Measurements from ENCODE around the gene FHIT. TPM values are rescaled to one million over a fixed set of nuclear protein-coding genes. Genes with fewer than 3 reads are reported as not detected.
"Not testable (repeated sequence)": the region's sequence is repeated elsewhere in the genome, so short reads cannot be mapped to it uniquely, and the experiment has no call there.

The FHIT gene
- total and polyA plus RNA-seq, 4 donors, result 6.9 to 16.5 (median 9.9) TPM

GRCh38 chr3:61066222-61066621, 185.0 kb downstream of the FHIT start:
- H3K9me3 ChIP-seq (ENCODE audit: control insufficient read depth, insufficient read depth, low read length); DNase-seq (ENCODE audit: low read depth in 4 of 6, low spot score in 6 of 6); H3K27me3 ChIP-seq (ENCODE audit: control insufficient read depth, insufficient read depth, low read length); H3K4me1 ChIP-seq (ENCODE audit: control insufficient read depth, insufficient read depth, low read length); H3K27ac ChIP-seq (ENCODE audit: low read depth, low read length); H3K4me3 ChIP-seq (ENCODE audit: low read depth, low read length); H3K36me3 ChIP-seq (ENCODE audit: control insufficient read depth, insufficient read depth, low read length): not testable (repeated sequence)
- 100% methylated on average over 1 of the region's 2 CpGs for WGBS (ENCODE audit: insufficient coverage)

GRCh38 chr3:61065451-61066011, 185.7 kb downstream of the FHIT start:
- DNase-seq (ENCODE audit: low read depth in 4 of 6, low spot score in 6 of 6), result no peak
- WGBS (ENCODE audit: insufficient coverage), result no CpG with 5 or more reads among the region's 3 CpGs
- H3K27me3 ChIP-seq (ENCODE audit: control insufficient read depth, insufficient read depth, low read length), result no peaks in the 10 kb centered on the region
- H3K4me1 ChIP-seq (ENCODE audit: control insufficient read depth, insufficient read depth, low read length), result no peaks in the 10 kb centered on the region
- no peak overlapping the region for H3K4me3 ChIP-seq (ENCODE audit: low read depth, low read length)
- no peaks in the 10 kb centered on the region for H3K9me3 ChIP-seq (ENCODE audit: control insufficient read depth, insufficient read depth, low read length)
- H3K27ac ChIP-seq (ENCODE audit: low read depth, low read length), result no peak overlapping the region
- H3K36me3 ChIP-seq (ENCODE audit: control insufficient read depth, insufficient read depth, low read length), result no peaks in the 10 kb centered on the region

GRCh38 chr3:61061092-61061723, 190.0 kb downstream of the FHIT start:
- H3K27me3 ChIP-seq (ENCODE audit: control insufficient read depth, insufficient read depth, low read length), result no peaks in the 10 kb centered on the region
- no peaks in the 10 kb centered on the region for H3K4me1 ChIP-seq (ENCODE audit: control insufficient read depth, insufficient read depth, low read length)
- DNase-seq (ENCODE audit: low read depth in 4 of 6, low spot score in 6 of 6), result no peak
- H3K4me3 ChIP-seq (ENCODE audit: low read depth, low read length), result no peak overlapping the region
- no peaks in the 10 kb centered on the region for H3K9me3 ChIP-seq (ENCODE audit: control insufficient read depth, insufficient read depth, low read length)
- H3K36me3 ChIP-seq (ENCODE audit: control insufficient read depth, insufficient read depth, low read length), result no peaks in the 10 kb centered on the region
- H3K27ac ChIP-seq (ENCODE audit: low read depth, low read length), result no peak overlapping the region
- no CpG with 5 or more reads among the region's 2 CpGs for WGBS (ENCODE audit: insufficient coverage)

DNA sequence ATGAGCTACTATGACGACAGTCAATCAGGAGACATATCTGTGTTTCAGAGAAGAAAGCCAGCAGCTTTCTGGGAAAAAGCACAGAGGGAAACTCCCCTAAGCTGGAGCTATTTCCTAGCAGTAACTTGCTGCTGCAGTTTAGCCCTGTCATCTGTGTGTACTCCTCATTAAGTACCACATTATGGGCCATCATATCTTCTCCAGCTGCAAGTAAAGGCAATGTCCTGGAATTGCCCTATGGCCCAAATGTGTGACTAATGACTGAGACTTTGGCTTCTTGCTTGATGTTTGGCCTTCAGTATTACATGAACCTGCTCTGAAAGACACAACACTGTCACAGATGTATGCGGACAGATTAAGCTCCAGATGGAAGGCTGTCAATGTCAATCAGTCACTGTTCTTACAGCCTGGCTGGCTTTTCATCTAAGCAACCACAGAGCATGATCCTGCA, 190.8 kb downstream of the FHIT start:
- no peaks in the 10 kb centered on the region for H3K27me3 ChIP-seq (ENCODE audit: control insufficient read depth, insufficient read depth, low read length)
- H3K27ac ChIP-seq (ENCODE audit: low read depth, low read length), result no peak overlapping the region
- DNase-seq (ENCODE audit: low read depth in 4 of 6, low spot score in 6 of 6), result peak in 2 of 6 donors; percentile 43 to 51
- H3K9me3 ChIP-seq (ENCODE audit: control insufficient read depth, insufficient read depth, low read length), result no peaks in the 10 kb centered on the region
- no peaks in the 10 kb centered on the region for H3K4me1 ChIP-seq (ENCODE audit: control insufficient read depth, insufficient read depth, low read length)
- no peak overlapping the region for H3K4me3 ChIP-seq (ENCODE audit: low read depth, low read length)
- H3K36me3 ChIP-seq (ENCODE audit: control insufficient read depth, insufficient read depth, low read length), result no peaks in the 10 kb centered on the region
- WGBS (ENCODE audit: insufficient coverage), result 82% methylated on average over 2 of the region's 2 CpGs

- no peak for DNase-seq (ENCODE audit: low read depth in 4 of 6, low spot score in 6 of 6)
- H3K9me3 ChIP-seq (ENCODE audit: control insufficient read depth, insufficient read depth, low read length), result no peaks in the 10 kb centered on the region
- H3K36me3 ChIP-seq (ENCODE audit: control insufficient read depth, insufficient read depth, low read length), result no peaks in the 10 kb centered on the region
- no peak overlapping the region for H3K4me3 ChIP-seq (ENCODE audit: low read depth, low read length)
- H3K27ac ChIP-seq (ENCODE audit: low read depth, low read length), result no peak overlapping the region
- H3K4me1 ChIP-seq (ENCODE audit: control insufficient read depth, insufficient read depth, low read length), result no peaks in the 10 kb centered on the region
- no CpG with 5 or more reads among the region's 2 CpGs for WGBS (ENCODE audit: insufficient coverage)
- H3K27me3 ChIP-seq (ENCODE audit: control insufficient read depth, insufficient read depth, low read length), result no peaks in the 10 kb centered on the region
Observed at GRCh38 chr3:61058836-61059235, 192.4 kb downstream of the FHIT start.

- H3K36me3 ChIP-seq (ENCODE audit: control insufficient read depth, insufficient read depth, low read length), result no peaks in the 10 kb centered on the region
- H3K27me3 ChIP-seq (ENCODE audit: control insufficient read depth, insufficient read depth, low read length), result no peaks in the 10 kb centered on the region
- no peak overlapping the region for H3K27ac ChIP-seq (ENCODE audit: low read depth, low read length)
- H3K9me3 ChIP-seq (ENCODE audit: control insufficient read depth, insufficient read depth, low read length), result no peaks in the 10 kb centered on the region
- H3K4me3 ChIP-seq (ENCODE audit: low read depth, low read length), result no peak overlapping the region
- DNase-seq (ENCODE audit: low read depth in 4 of 6, low spot score in 6 of 6), result no peak
- 83% methylated on average over 2 of the region's 4 CpGs for WGBS (ENCODE audit: insufficient coverage)
- no peaks in the 10 kb centered on the region for H3K4me1 ChIP-seq (ENCODE audit: control insufficient read depth, insufficient read depth, low read length)
Observed at GRCh38 chr3:61057464-61057863, 193.8 kb downstream of the FHIT start.

DNA sequence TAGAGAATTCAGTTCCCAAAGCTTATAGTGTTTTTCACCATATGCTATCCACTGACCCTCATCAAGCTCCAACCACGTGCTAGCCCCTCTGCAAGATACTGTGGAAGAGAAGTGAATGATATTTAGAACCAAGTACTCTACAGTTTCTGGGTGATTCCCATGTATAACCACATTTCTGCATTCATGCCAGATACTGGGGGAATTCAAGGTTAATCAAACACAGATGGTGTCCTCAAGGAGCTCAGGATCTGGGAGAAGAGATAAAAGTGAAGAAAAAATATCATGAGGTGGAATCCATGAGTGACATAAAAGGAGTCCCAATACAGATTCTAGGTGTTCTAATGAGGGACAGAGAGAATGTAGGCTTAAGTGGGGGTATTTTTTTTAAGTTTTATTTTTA, 195.8 kb downstream of the FHIT start:
- no peaks in the 10 kb centered on the region for H3K4me1 ChIP-seq (ENCODE audit: control insufficient read depth, insufficient read depth, low read length)
- H3K36me3 ChIP-seq (ENCODE audit: control insufficient read depth, insufficient read depth, low read length), result no peaks in the 10 kb centered on the region
- no peaks in the 10 kb centered on the region for H3K9me3 ChIP-seq (ENCODE audit: control insufficient read depth, insufficient read depth, low read length)
- no CpG with 5 or more reads among the region's 1 CpG for WGBS (ENCODE audit: insufficient coverage)
- no peak overlapping the region for H3K27ac ChIP-seq (ENCODE audit: low read depth, low read length)
- DNase-seq (ENCODE audit: low read depth in 4 of 6, low spot score in 6 of 6), result no peak
- no peaks in the 10 kb centered on the region for H3K27me3 ChIP-seq (ENCODE audit: control insufficient read depth, insufficient read depth, low read length)
- H3K4me3 ChIP-seq (ENCODE audit: low read depth, low read length), result no peak overlapping the region

- no peaks in the 10 kb centered on the region for H3K4me1 ChIP-seq (ENCODE audit: control insufficient read depth, insufficient read depth, low read length)
- H3K36me3 ChIP-seq (ENCODE audit: control insufficient read depth, insufficient read depth, low read length), result no peaks in the 10 kb centered on the region
- no peak overlapping the region for H3K4me3 ChIP-seq (ENCODE audit: low read depth, low read length)
- DNase-seq (ENCODE audit: low read depth in 4 of 6, low spot score in 6 of 6), result peak in 1 of 6 donors; percentile 45
- H3K27me3 ChIP-seq (ENCODE audit: control insufficient read depth, insufficient read depth, low read length), result no peaks in the 10 kb centered on the region
- no peaks in the 10 kb centered on the region for H3K9me3 ChIP-seq (ENCODE audit: control insufficient read depth, insufficient read depth, low read length)
- WGBS (ENCODE audit: insufficient coverage), result 100% methylated on average over 2 of the region's 2 CpGs
- H3K27ac ChIP-seq (ENCODE audit: low read depth, low read length), result no peak overlapping the region
Observed at GRCh38 chr3:61053781-61054496, 197.3 kb downstream of the FHIT start.

- Histone ChIP-seq H3K36me3 (ENCODE audit: control insufficient read depth, insufficient read depth, low read length) (no peaks in the 10 kb centered on the region), H3K4me1 (ENCODE audit: control insufficient read depth, insufficient read depth, low read length) (no peaks in the 10 kb centered on the region), H3K9me3 (ENCODE audit: control insufficient read depth, insufficient read depth, low read length) (no peaks in the 10 kb centered on the region), H3K4me3 (ENCODE audit: low read depth, low read length) (no peak overlapping the region), H3K27me3 (ENCODE audit: control insufficient read depth, insufficient read depth, low read length) (no peaks in the 10 kb centered on the region), H3K27ac (ENCODE audit: low read depth, low read length) (no peak overlapping the region)
- WGBS (ENCODE audit: insufficient coverage), result no CpG with 5 or more reads among the region's 1 CpG
- no peak for DNase-seq (ENCODE audit: low read depth in 4 of 6, low spot score in 6 of 6)
Observed at GRCh38 chr3:61052851-61053250, 198.4 kb downstream of the FHIT start.

- Histone ChIP-seq H3K36me3 (ENCODE audit: control insufficient read depth, insufficient read depth, low read length) (no peaks in the 10 kb centered on the region), H3K4me3 (ENCODE audit: low read depth, low read length) (no peak overlapping the region)
- 40% methylated on average over 1 of the region's 1 CpG for whole genome bisulfite sequencing (ENCODE audit: insufficient coverage)
Observed at GRCh38 chr3:61051666-61052065, 199.6 kb downstream of the FHIT start.

More at GRCh38 chr3:61051666-61052065, 199.6 kb downstream of the FHIT start:
- H3K9me3 ChIP-seq (ENCODE audit: control insufficient read depth, insufficient read depth, low read length), result no peaks in the 10 kb centered on the region
- no peak overlapping the region for H3K27ac ChIP-seq (ENCODE audit: low read depth, low read length)
- no peak for DNase-seq (ENCODE audit: low read depth in 4 of 6, low spot score in 6 of 6)
- H3K27me3 ChIP-seq (ENCODE audit: control insufficient read depth, insufficient read depth, low read length), result no peaks in the 10 kb centered on the region
- H3K4me1 ChIP-seq (ENCODE audit: control insufficient read depth, insufficient read depth, low read length), result no peaks in the 10 kb centered on the region

Data from spinal cord (tissue), 10 donors.